Measurements from ENCODE around the gene CPNE9.

- TF ChIP-seq ZFP30 (CRISPR knock-in tag; IDR thresholded peaks at IDR 0.05): no peak
- TF ChIP-seq ZFP3 (CRISPR knock-in tag; IDR thresholded peaks at IDR 0.05): no peak
- TF ChIP-seq CREB5 (CRISPR knock-in tag; IDR thresholded peaks at IDR 0.05; ENCODE audit: low read depth): no peak
- TF ChIP-seq CSDC2 (CRISPR knock-in tag; IDR thresholded peaks at IDR 0.05): no peak
- no peak for TF ChIP-seq PATZ1 (CRISPR knock-in tag; IDR thresholded peaks at IDR 0.05; ENCODE audit: borderline replicate concordance)
- TF ChIP-seq ZNF70 (CRISPR knock-in tag; IDR thresholded peaks at IDR 0.05): no peak
- TF ChIP-seq RARB (CRISPR knock-in tag; IDR thresholded peaks at IDR 0.05): no peak
- no peak for TF ChIP-seq OSR1 (CRISPR knock-in tag; IDR thresholded peaks at IDR 0.05)
- TF ChIP-seq GLIS3 (CRISPR knock-in tag; IDR thresholded peaks at IDR 0.05): no peak
- TF ChIP-seq SNAI2 (CRISPR knock-in tag; IDR thresholded peaks at IDR 0.05): no peak
- no peak for TF ChIP-seq ISL1 (CRISPR knock-in tag; IDR thresholded peaks at IDR 0.05)
- TF ChIP-seq TCF4 (CRISPR knock-in tag; IDR thresholded peaks at IDR 0.05; ENCODE audit: borderline replicate concordance): no peak
- no peak for TF ChIP-seq ZNF565 (CRISPR knock-in tag; conservative IDR thresholded peaks at IDR 0.05; ENCODE audit: low read depth)
Observed at GRCh38 chr3:9690451-9691450, 12.9 kb upstream of the CPNE9 start.

Data from SK-N-SH treated with all-trans-retinoic acid at 6 μM for 48 hours (cell line).